ENCODE results near the gene TRAF4. TPM values are rescaled to one million over a fixed set of nuclear protein-coding genes. Genes with fewer than 3 reads are reported as not detected.
A peak's percentile ranks its signal among the peaks of the same experiment; 100 is the strongest.

TRAF4 gene
- total RNA-seq, 1 donor from 2014 or later: 36.6 TPM

DNA sequence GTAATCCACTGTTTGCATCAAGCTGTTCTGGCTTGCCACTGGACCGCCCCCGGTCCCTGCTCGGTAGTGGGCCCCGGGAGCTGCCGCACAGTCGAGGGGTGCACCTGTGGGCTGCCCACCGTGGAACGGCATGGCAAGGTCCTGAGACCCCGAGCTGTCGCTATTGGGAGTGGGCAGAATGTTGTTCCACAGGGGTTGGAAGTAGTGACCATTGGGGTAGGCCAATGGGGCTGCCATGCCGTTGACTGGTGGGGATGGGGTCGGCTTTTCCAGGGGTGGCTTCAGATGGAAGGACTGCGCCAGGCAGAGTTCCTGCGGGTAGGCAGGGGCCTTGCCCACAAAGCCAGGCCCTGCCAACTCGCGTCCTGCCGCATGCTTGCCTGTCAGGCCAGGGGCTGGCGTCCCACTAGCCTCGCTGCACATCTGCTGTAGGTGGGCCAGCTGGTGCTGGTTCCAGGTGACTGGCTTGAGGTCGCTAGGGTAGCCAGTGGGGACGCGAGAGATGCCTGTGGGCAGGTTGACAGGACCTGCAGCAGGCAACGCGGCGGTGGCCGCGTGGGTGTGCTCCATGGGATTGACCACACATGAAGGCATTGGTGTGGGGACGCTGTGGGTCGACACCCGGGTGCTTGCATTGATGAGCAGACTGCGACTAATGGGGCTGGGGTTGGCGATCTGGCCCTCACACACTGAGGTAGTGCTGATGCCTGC, 14.8 kb downstream of the TRAF4 start:
- TF ChIP-seq, protein P1, sequence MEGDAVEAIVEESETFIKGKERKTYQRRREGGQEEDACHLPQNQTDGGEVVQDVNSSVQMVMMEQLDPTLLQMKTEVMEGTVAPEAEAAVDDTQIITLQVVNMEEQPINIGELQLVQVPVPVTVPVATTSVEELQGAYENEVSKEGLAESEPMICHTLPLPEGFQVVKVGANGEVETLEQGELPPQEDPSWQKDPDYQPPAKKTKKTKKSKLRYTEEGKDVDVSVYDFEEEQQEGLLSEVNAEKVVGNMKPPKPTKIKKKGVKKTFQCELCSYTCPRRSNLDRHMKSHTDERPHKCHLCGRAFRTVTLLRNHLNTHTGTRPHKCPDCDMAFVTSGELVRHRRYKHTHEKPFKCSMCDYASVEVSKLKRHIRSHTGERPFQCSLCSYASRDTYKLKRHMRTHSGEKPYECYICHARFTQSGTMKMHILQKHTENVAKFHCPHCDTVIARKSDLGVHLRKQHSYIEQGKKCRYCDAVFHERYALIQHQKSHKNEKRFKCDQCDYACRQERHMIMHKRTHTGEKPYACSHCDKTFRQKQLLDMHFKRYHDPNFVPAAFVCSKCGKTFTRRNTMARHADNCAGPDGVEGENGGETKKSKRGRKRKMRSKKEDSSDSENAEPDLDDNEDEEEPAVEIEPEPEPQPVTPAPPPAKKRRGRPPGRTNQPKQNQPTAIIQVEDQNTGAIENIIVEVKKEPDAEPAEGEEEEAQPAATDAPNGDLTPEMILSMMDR (IDR thresholded peaks at IDR 0.05; ENCODE audit: insufficient read depth, low read length, severe bottlenecking): no peak
- DNase-seq (ENCODE audit: low read depth) (no peak), FAIRE-seq (no peak)
- Histone ChIP-seq H3K36me3 (ENCODE audit: control insufficient read depth, insufficient read depth, low read length) (peaks cover 22% of the 10 kb centered on the region), H3K4me3 (ENCODE audit: low read depth, low read length) (no peak overlapping the region), H3K27me3 (ENCODE audit: control insufficient read depth, insufficient read depth, low read length) (no peaks in the 10 kb centered on the region)

DNA sequence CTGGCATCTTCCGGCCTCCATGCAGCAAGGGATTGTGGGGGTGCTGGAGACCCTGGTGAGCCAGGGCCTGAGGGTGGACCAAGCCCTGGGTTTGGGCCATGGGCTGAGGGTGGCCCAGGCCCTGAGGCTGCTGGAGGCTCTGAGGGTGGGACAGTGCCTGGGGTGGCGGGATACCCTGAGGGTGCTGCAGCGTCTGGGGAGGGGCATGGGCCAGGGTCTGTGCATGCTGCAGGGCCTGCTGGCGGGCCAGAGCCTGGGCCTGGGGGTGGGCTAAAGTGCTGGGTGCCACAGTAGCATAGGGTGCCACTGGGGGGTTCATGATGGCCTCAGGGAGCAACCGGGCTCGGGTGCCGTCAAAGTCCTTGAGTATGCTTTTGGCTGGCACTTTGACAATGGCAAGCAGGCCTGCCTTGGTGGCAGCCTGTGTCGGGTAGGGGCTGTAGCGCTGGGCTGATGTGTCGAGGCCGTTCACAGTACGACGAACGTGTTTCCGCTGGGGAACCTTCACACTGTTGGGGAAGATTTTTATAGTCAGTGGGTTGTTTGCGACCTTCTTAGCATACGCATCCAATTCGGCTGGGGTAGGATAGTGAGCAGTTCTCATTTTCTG, 15.6 kb downstream of the TRAF4 start:
- no peaks in the 10 kb centered on the region for H3K27me3 ChIP-seq (ENCODE audit: control insufficient read depth, insufficient read depth, low read length)
- FAIRE-seq (no peak), DNase-seq (ENCODE audit: low read depth) (no peak)
- no peak overlapping the region for H3K4me3 ChIP-seq (ENCODE audit: low read depth, low read length)
- TF ChIP-seq, protein P1 (IDR thresholded peaks at IDR 0.05; ENCODE audit: insufficient read depth, low read length, severe bottlenecking): no peak
- peaks cover 22% of the 10 kb centered on the region for H3K36me3 ChIP-seq (ENCODE audit: control insufficient read depth, insufficient read depth, low read length)

DNA sequence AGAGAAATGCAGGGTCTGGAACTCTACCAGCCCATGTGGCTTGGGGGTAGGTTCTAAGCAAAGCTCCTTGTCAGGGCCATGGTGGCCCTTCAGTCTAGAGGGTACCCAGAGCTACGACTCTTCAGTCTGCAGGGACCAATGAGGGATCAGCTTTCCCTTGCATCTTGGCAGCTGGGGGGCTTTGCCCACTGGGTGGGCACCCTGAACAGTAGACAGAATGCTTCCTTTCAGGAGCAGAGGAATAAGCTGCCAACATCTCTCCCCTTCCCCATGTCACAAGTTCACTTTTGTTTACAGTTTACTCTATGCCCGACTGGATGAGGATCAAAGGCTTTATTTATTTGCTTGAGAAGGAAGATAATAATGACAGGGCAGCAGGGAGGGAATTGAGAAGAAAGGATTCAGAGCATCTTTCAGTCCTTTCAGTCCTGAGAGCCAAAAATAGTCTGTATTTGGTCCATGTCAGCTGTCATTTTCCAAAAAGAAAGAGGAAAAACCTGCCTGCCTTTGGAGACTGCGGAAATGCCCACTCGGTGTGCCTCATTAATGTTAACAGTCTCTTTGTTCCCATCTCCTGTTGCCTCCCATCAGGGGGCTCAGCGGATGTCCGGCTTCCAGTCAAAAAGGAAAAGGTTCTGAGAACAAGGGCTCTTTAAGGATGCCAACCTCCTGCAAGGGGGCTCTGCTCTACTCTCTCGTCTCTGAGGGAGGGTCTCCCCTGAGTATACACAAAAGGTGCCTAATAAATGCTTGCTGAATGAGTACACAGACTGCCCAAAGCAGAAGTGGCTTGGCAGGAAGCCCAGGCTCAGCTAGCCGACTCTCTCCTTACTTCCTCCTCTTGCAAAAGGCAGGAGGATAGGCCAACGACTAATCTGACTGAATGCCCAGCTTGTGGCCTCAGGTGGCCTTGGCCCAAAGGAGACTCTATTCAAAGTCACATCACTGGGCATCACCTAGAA, 17.1 kb downstream of the TRAF4 start:
- TF ChIP-seq, protein P1 (IDR thresholded peaks at IDR 0.05; ENCODE audit: insufficient read depth, low read length, severe bottlenecking): no peak
- H3K36me3 ChIP-seq (ENCODE audit: control insufficient read depth, insufficient read depth, low read length): peaks cover 26% of the 10 kb centered on the region
- DNase-seq (ENCODE audit: low read depth) (peak; percentile 56), FAIRE-seq (no peak)
- H3K4me3 ChIP-seq (ENCODE audit: low read depth, low read length): no peak overlapping the region
- H3K27me3 ChIP-seq (ENCODE audit: control insufficient read depth, insufficient read depth, low read length): no peaks in the 10 kb centered on the region

DNA sequence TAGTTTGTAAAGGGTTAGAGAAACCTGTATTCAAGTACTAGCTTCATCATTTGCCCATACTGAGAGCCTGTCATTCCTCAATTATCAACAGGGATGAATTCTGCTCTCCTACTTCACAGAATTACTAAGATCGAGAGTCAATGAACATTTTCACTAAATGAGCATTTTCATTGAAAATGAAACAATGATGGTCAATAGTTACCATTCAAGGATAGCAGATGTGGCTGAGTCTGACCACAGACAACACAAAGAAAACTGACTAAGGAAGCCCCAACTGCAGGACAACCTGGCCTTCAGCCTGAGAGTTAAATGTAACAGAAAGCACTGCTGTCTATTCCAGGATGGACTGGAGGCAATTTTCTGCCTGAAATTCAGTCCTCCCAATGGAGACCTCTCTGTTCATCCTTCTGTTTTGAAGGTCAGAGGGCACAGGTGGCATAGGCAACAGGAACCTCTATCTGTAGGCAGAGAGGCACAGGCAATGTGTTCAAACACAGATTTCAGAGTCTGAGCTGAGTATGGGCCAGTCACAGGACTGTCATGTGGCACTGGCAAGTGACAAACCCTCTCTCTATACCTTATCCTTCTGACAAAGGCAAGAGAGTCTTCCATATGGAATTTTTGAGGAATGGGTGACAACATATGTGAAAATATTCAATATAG, 19.5 kb downstream of the TRAF4 start:
- DNase-seq (ENCODE audit: low read depth) (no peak), FAIRE-seq (no peak)
- H3K36me3 ChIP-seq (ENCODE audit: control insufficient read depth, insufficient read depth, low read length): peaks cover 29% of the 10 kb centered on the region
- no peak overlapping the region for H3K4me3 ChIP-seq (ENCODE audit: low read depth, low read length)
- TF ChIP-seq, protein P1 (IDR thresholded peaks at IDR 0.05; ENCODE audit: insufficient read depth, low read length, severe bottlenecking): no peak
- H3K27me3 ChIP-seq (ENCODE audit: control insufficient read depth, insufficient read depth, low read length): no peaks in the 10 kb centered on the region

DNA sequence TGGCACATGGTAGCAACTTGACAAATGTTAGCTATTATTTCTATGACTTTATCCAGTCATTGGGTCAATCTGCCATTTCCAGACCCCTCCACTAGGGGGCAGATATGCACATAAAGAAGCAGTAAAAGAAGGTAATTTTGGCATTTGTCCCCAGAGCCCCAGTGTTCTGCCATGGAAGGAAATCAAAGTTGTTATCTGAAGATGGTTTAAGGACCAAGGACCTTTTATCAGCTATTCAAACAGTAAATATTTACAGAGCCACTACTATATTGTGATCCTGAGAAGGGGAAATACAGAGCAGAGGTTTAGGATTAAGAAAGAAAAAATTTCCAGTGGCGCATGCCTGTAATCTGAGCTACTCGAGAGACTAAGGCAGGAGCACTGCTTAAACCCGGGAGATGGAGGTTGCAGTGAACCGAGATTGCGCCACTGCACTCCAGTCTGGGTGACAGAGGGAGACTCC, 20.0 kb downstream of the TRAF4 start:
- DNase-seq (ENCODE audit: low read depth) (peak; percentile 67), FAIRE-seq (no peak)
- Histone ChIP-seq H3K4me3 (ENCODE audit: low read depth, low read length) (no peak overlapping the region), H3K27me3 (ENCODE audit: control insufficient read depth, insufficient read depth, low read length) (no peaks in the 10 kb centered on the region), H3K36me3 (ENCODE audit: control insufficient read depth, insufficient read depth, low read length) (peaks cover 23% of the 10 kb centered on the region)
- TF ChIP-seq, protein P1 (IDR thresholded peaks at IDR 0.05; ENCODE audit: insufficient read depth, low read length, severe bottlenecking): peak; percentile 57

All from bronchial epithelial cell (primary cell).